Ammon's horn (tissue), 1 donor: ENCODE data around the gene PLS1.

Experiments used
- DNase-seq: peaks from one replicate; pipeline ENCODE4 v3.0.0-alpha.2; 2016; ENCODE audit warnings: low spot score

The PLS1 gene

DNA sequence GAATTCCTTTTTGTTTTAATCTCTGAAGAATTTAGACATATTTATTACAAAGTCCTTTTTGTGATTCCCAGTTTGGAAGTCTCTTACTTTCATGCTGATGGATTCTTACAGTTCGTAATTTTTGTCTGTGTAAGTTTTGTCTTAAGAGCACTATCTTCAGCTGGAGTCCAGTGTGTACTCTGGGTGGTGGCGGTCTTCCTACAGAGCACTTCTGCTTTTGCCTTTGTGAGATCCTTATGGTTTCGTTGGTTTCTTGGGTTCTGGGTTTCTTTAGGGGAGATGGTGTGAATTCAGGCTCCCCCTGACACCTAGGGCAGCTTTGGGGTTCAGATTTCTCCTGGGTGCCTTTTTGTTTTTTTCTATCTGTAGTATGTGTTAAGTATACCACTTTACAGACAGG lies 45.3 kb downstream of the PLS1 start:
- no peak for DNase-seq

DNA sequence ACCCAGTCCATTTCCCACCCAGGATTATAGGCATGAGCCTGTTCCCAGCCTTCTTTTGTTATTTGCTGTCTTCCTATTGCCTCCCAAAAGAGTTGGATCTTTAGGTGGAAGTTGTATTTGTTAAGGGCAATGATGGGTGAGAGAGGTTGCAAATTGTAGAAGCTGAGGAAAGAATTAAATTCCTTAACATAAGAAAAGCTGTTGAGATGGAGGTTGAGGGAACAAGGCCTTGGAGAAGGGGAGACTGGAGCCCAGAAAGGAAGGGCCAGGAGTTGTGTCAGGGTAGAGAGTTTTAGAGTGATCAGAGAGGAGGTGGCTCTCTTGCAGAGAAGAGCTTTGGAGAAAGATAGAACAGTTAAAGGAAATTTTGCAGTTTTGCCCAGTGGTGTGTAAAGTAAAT lies 46.8 kb downstream of the PLS1 start:
- DNase-seq, result no peak

DNA sequence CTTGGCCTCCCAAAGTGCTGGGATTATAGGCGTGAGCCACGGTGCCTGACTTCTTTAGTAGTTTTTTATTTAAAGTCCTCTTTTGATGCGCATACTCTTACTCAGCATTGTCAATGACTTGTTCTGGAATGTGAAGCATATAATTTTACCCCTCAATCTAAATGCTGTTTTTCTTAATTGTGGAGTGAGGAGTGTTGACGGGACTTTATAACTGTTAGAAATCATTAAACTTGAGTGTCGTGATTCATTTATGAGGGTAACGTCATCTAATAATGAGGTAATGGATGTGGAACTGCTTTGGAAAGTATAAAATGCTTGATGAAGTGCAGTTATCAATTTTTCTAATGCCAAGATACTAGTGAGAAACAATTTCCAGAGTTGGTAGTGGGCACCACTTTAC lies 48.3 kb downstream of the PLS1 start:
- DNase-seq, result no peak

- no peak for DNase-seq
Measured at GRCh38 chr3:142645236-142645793, 49.1 kb downstream of the PLS1 start.

- DNase-seq, result no peak
Measured at GRCh38 chr3:142646020-142646785, 50.0 kb downstream of the PLS1 start.

- DNase-seq, result no peak
Measured at GRCh38 chr3:142647856-142648255, 51.7 kb downstream of the PLS1 start.

GRCh38 chr3:142648950-142649349 lies 52.8 kb downstream of the PLS1 start:
- no peak for DNase-seq

- DNase-seq, result no peak
Measured at GRCh38 chr3:142650001-142650693, 54.0 kb downstream of the PLS1 start.

GRCh38 chr3:142651711-142652110 lies 55.5 kb downstream of the PLS1 start:
- DNase-seq, result no peak

GRCh38 chr3:142652826-142653292 lies 56.7 kb downstream of the PLS1 start:
- DNase-seq, result no peak

DNA sequence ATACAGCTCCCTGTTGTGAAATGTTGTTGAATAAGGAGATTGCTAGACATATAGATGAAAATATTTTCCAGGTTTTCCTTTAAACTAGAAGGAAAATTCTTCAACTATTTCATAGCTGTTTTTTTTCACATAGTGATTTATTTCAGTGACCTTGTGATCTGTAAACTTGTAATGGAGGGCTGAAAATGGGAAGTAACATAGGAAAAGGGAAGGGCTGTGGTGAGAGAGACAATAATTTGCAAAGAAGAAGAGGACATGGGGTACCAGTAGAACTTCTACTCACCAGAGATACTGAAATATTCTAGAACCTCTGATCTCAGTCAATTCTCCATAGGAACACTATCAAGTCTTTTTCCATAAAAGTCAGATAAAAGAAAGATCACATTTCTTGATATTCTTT lies 60.4 kb downstream of the PLS1 start:
- peak; percentile 20 for DNase-seq

- no peak for DNase-seq
Measured at GRCh38 chr3:142657033-142657432, 60.8 kb downstream of the PLS1 start.

DNA sequence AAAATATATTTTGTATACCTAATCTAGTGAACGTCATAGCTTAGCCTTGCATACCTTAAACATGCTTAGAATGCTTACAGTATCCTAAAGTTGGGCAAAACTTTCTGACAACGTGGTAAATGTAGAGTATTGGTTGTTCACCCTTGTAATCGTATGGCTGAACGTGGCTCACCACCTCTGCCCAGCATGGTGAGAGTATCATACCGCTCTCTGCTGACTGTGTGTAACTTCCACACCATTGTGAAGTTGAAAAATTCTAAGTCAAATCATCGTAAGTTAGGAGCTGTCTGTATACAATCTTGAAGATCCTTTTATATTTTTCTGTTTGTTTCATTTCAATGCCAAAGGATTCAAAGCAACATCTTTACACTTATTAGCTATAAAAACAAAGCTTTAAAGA lies 64.2 kb downstream of the PLS1 start:
- DNase-seq, result no peak

- no peak for DNase-seq
Measured at GRCh38 chr3:142660893-142661292, 64.7 kb downstream of the PLS1 start.

DNA sequence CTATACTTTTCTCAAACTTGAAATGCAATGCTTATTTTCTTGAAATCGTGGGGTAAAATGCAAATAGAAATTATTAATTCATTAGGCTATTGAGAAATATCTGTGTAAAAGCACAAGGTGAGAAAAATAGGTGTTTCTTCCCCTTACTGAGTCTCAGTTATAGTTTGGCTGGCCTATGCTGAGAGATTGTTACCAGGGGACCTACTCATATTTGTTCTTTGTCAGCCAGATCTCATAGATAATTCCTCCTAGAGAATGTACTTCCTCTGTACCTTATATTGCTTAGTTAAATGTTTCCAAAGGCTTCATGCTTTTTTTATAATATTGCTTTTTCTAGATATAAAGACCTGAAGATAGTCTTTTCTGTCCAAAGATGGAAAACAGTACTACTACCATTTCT lies 67.7 kb downstream of the PLS1 start:
- DNase-seq, result no peak

GRCh38 chr3:142664311-142664710 lies 68.1 kb downstream of the PLS1 start:
- no peak for DNase-seq

GRCh38 chr3:142664819-142665218 lies 68.6 kb downstream of the PLS1 start:
- no peak for DNase-seq

- no peak for DNase-seq
Measured at GRCh38 chr3:142670120-142670519, 73.9 kb downstream of the PLS1 start.

- no peak for DNase-seq
Measured at GRCh38 chr3:142676151-142676550, 80.0 kb downstream of the PLS1 start.

DNA sequence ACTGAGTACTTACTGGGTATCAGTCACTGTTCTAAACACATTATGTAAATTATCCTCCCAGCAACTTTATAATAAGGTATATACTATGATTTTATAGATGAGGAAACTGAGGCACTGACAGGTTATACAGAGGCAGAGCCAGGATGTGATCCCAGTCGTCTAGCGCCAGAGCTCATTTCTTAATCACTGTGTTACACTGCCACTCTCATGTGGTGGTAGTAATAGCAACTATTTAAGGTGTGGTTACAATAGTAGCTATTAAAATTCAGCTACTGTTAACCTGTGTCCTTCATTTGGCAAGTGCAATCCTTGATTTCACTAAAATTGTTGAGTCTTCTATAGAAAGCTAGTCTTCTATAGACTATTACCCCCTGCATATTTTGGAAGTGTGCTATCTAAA lies 84.5 kb downstream of the PLS1 start:
- no peak for DNase-seq

DNA sequence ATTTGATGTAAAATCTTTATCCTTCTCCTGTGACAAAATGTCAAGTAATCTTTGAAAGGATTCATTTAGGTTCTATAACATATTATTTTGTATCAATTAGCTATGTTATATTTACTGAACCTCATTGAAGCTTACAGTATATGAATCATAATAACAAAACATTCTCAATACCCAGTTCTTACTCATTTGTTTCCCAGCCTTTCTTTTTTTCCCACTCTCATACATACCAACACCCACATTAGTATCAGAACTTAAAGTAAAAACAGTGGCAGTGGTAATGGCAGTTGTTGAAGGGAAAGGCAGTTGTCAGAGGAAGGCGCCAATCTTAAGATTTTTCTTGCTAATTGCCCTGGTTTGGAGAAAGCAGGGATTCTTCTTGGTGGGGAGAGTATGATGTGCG lies 94.4 kb downstream of the PLS1 start:
- DNase-seq, result no peak

DNA sequence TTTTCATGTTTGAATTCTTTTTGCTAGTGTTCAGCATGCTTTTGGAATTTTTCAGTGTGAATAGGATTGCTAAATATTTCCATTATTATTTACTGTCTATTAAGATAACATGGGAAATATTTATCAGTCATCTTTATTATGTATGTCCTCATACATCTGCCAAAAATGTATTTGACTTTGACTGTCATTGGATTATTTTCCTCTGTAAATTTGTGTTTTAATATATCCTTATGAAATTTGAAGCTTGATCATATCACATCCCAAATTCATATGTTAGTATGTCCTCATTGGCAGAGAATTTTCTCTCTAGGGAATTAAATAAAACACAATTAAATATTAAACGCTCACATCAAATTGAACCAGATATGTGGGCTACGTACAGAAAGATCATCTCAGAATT lies 95.3 kb downstream of the PLS1 start:
- DNase-seq, result no peak

GRCh38 chr3:142693136-142693853 lies 97.1 kb downstream of the PLS1 start:
- no peak for DNase-seq
